GM21825 (cell line): ENCODE data around the gene STARD8.
"Not testable (repeated sequence)": the region's sequence is repeated elsewhere in the genome, so short reads cannot be mapped to it uniquely, and the experiment has no call there.

Experiments
- ATAC-seq: cut with Tn5 transposase; IDR thresholded peaks from one replicate; pipeline ENCODE4 v1.9.1; 2021; ENCODE audit warnings: mild to moderate bottlenecking, moderate library complexity; ENCODE audit not compliant: unreplicated experiment

The STARD8 gene

GRCh38 chrX:68659385-68659784 is 11.9 kb downstream of the STARD8 start:
- ATAC-seq = no peak

- ATAC-seq = no peak
Measured at GRCh38 chrX:68659786-68660185, 12.3 kb downstream of the STARD8 start.

GRCh38 chrX:68660746-68661145 is 13.3 kb downstream of the STARD8 start:
- no peak for ATAC-seq

DNA sequence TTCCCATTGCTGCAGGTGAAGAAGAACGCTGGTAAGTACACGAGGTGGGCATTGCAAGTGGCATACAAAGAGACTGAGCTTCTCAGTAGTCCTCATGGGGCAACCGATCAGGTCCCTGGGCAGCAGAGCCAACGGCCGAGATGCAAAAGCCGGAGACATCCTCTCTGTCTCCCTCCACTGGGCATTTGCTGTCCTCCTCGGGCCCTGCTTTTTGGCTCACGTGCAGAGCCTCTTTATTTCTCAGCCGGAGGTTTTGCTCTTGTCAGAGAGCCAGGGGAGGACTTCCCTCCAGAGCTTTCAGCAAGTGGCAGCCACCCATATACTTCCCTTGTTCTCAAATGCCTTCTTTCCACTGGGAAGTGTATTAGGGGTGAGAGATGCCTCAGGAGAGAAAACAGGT is 18.0 kb downstream of the STARD8 start:
- ATAC-seq = no peak

GRCh38 chrX:68666580-68666979 is 19.1 kb downstream of the STARD8 start:
- no peak for ATAC-seq

DNA sequence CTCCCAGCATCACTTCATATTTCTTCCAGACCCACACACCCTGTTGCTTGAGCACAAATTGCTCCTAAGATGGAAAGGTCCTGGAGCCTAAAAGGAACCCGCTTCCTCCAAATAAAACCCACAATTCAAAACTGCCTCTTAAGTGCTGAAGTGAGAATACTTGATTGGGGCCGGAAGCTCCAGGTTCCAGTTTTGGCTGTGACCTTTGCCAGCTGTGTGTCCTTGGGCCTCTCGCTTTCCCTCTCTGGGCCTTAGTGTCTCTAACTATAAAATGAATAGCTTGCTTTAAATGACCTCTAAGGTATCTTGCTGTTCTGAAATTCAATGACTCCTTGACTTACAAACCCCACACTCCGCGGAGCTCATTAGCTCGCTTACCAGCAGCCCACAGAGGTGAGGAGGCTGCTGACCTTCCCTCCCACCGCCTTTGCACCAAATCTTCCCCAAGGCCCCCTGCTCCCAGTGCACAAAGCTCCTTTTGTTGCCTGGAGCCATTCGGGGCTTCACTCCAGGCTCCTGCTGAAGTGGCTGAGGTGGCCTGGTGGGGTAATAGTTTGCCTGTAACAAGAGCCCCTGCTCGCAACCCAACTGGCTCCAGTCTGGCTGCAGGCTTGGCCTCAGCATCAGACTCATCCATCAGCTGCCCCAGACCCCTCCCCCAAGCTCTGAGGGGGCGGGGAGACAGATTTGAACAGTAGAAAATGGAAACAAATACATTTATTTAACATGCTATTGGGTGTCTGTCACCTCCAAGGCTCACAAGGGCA is 21.8 kb downstream of the STARD8 start:
- ATAC-seq = no peak

DNA sequence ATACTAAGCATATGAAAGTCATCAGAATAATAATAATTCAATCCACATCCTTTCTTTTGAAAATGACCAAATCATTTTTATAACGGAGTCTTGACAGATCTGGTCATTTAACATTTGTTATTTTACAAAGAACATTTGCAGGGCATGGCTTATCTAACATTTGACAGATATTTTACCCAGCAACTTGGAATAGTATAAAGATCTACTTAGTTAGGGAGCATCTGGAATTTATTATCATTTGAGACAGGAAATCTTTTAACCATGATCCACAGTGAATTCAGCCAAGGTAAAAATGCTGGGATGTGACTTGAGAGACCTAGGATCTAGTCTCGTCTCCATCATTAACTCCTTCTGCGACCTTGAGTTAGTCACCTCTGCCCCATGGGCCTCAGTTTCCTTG is 22.4 kb downstream of the STARD8 start:
- no peak for ATAC-seq

DNA sequence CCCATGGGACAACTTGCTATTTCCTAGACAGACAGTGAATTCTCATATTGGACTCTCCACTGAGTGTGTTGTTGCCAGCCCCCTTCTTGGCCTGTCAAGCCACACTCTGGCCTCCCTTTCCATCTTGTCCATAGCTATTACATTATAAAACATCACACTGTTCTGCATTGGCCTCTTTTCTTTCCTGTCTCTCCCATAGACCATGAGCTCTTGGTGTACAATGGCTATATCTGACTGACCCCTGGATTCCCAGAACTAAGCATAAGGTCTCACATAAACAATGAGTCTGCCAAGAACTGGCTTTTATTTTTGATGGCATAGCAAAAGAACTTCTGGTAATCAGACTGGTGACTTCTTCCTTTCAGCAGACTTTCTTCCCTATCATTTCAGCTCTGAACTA is 23.8 kb downstream of the STARD8 start:
- ATAC-seq = no peak

DNA sequence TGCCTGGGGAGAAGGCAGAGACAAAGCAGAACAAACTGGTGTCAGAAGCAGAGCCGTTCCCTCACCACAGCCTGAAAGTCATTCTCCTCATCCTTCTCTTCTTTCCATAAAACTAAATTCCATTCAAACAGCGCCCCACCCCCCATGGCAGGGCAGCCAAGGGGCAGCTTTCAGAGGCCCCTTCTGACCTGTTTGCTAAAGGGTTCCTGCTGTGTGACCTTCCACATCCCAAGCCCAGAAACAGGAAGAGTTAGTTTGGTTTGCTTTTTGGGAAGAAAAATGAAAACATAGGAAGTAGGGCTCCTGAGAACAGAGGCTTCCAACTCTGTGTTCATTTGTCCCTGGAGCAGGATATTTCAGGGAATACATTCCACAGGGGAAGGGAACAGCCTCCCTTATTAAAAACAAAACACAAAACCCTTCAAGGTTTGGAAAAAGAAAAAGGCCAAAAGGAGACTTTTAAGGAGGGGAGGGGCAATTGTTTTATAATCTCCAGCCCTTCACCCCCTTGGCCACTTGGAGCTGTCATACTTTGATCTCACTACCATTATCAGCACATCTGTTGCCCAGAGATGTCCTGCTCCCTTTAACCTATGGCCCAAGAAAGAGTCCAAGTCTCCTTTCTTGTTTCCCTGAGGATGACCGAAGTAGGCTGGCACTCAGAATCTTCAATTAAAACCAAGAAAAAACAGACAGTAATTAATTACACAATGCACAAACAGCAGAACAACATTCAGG is 25.3 kb downstream of the STARD8 start:
- no peak for ATAC-seq

DNA sequence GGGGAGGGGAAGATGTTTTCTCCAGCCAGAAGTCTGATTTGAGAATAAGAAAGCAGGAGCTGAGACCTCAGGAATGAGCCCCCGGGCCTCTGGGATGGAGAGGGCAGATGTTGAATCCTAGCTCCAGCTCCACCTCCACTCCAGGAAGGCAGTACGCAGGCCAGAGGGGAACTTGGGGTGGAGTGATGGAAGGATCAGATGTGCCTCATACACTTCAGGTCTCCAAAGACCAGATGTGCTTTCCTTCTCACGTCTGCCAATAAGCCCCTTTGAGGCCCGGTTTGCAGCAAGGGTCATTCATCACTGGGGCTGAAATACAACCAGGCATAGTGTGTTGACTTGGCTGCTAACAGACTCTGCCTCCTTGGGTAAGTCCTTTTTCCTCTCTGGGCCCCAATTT is 28.1 kb downstream of the STARD8 start:
- ATAC-seq = no peak

DNA sequence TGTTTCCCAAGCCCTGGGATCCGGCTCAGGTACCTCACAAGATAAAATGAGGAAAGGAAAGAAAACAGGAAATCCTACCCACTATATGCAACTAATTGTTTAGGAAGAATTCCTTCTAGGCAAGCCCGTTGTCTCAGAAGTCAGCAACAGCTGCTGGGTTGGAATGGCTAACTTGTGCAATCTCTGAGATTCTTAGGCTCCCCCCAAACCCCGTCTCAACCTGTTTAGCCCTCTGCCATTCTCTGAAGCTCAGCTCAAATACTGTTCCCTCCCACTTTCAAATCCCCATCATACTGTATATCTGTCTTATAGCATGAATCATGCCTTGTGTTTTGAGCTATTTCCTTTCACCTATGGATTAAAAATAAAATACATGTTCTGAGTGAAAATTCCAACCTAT is 28.9 kb downstream of the STARD8 start:
- no peak for ATAC-seq

DNA sequence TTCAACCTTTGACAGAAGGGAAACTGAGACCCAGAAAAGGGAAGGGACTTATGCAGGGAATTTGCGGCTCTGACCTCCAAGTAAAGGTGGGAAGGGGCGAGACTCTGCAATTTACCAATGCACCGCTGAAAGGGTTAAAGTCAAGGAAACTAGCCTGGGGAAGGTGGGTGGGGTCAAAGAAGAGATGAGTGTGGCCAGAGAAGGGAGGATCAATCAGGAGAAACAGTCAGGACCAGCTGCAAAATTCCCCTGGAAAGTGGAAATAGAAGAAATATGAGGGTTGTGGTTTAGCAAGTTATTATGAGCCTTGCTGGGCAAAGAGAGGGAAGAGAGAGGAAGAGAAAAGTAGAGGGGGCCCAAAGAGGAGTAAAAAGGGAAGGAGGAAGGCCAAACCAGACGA is 30.5 kb downstream of the STARD8 start:
- ATAC-seq = no peak

GRCh38 chrX:68681443-68681941 is 34.0 kb downstream of the STARD8 start:
- no peak for ATAC-seq

DNA sequence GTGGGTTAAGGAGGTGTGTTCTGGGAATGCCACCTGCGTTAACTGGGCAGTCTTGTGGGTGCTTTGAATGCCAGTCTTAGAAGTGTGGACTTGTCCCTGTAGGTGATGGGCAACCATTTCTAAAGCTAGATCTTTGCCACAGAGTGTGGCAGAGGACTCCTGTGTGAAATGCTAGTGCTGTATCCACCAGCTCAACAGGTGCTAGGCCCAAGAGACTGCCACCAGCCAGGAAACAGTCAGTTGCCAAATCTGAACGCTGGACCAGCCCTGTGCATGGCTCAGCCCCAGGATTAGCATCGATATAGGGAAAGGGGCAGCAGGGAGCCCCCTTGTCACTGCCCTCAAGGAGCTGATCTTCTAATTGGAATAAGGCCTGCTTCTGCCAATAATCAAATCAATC is 35.3 kb downstream of the STARD8 start:
- ATAC-seq = no peak

DNA sequence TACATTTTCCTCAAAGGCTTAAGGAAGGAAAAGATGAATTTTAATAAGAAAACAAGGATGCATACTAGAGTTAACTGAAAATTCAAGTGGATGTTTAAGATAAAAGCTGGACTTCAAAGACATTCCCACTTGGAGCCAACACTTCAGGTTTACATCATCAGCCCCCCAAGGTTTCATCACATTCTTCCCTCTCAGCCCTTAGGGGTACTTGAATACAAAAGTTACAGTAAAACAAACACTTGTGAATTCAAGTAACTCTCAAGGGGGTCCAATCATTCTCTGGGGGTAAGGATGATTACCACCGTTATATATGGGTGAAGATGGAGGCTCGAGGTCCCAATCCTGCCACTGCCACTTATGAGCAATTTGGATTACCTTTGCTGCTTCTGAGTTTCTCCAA is 36.1 kb downstream of the STARD8 start:
- ATAC-seq = no peak

- no peak for ATAC-seq
Measured at GRCh38 chrX:68684291-68684918, 36.9 kb downstream of the STARD8 start.

DNA sequence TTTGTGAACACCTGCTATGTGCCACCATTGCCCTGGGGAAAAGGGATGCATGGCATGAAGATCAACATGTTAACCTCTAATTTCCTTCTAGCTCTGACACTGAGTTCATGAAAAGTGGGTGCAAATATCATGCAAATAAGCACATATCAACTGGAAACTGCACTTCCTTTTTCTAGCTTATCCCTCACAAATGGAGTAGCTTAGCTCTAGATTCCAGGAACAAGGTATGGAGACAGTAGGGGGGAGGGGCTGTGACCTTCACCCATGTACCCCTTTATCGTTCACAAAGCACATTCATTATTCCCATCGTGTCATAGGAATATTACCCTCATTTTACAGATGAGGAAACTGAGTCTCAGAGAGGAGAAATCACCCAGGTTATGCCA is 37.4 kb downstream of the STARD8 start:
- ATAC-seq = no peak

DNA sequence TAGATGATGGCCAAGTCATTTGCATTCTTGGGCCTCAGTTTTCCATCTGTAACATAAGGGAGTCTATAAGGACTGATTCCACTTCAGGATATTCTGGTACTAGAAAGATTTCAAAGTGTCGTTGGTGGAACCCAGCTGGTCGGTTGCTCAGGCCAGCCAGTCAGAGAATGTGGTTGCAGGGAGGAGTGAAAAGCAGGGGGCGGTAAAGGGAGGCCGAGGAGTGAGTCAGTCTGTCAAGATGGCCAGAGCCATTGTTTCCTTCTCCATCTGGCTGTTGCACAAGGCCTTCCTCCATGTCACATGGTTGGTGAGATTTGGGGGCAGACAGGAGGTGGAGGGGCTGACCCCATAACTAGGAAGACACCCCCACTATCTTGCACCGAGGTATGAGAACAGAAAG is 38.2 kb downstream of the STARD8 start:
- ATAC-seq = no peak

DNA sequence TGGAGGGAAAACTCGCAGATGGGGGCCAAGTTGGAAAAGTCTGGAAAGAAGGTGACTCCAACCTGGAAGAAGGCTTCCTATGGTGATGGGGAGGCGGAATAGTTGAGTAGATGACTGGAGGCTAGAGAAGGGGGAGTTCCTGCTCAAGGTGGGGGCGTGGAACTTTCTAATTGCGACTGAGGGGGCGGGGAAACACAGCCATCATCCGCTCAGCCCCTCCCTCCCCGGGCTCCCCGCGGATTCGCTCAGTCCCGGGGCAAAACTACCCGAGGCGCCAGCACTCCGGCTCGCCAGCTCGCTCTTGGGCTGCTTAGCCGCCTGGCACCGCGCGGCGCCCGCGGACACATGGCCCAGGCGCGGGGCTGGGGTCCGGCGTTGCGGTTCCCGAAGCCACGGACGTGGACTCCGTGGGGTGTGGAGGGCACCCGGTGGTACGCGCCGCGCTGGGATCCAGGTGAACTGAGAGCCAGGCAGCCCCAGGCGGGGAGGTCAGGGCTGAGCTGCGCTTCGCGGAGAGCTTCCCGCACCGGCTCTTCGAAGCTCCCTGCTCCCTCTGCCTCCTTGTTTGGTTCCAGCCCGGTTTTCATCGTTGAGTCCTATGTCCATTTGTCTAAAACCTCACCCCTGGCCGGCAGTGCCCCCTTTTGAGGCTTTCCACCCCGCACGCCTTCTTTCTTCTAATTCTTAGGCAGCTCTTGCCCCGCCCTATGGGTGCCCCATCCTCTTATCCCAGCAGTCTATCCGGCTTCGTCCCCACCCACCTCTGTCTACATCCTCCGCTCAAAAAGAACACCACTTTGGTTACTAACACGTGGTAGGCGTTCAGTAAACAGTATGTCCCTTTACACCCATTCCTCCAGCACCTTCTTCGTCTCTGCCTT is 38.9 kb downstream of the STARD8 start:
- no peak for ATAC-seq

DNA sequence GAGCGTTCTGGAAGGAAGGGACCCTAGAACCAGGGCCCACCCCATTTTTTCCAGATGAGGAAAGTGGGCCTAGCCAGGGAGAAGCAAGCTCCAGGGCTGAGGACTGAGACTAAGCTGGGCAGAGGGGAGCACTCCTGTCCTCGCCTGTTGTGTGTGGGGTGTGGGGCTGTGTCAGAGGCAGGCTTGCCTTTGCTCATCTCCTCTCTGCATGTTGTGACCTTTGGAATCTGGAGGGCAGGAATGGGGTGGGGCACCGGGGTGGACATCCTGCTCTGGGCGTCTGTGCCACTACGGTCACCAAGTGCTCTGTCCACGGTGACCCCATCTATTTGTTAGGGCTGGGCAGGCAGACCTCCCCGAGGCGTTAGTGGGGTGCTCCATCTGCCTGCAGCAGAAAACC is 41.5 kb downstream of the STARD8 start:
- ATAC-seq = not testable (repeated sequence)

- ATAC-seq = no peak
Measured at GRCh38 chrX:68690936-68691501, 43.6 kb downstream of the STARD8 start.
